ENCODE data around the gene SPEM3.

SPEM3 gene

GRCh38 chr17:7389924-7390910, 38.4 kb upstream of the SPEM3 start:
- Histone ChIP-seq H3K27ac (ENCODE audit: low read length) (no peak overlapping the region), H3K36me3 (ENCODE audit: control insufficient read depth, insufficient read depth, low read length) (peaks cover 6% of the 10 kb centered on the region; the same call in 1 of the 2 replicates), H3K9me3 (ENCODE audit: control insufficient read depth, insufficient read depth, low read length) (no peaks in the 10 kb centered on the region), H3K4me3 (ENCODE audit: low read length) (no peak overlapping the region), H3K4me1 (ENCODE audit: control insufficient read depth, insufficient read depth, low read length) (peaks cover 2% of the 10 kb centered on the region; the same call in 1 of the 2 replicates), H3K27me3 (ENCODE audit: control insufficient read depth, insufficient read depth, low read length) (no peaks in the 10 kb centered on the region)
- no CpG with 5 or more reads among the region's 19 CpGs for WGBS (ENCODE audit: insufficient coverage, insufficient read length)
- DNase-seq (ENCODE audit: low read depth, low spot score), result no peak

DNA sequence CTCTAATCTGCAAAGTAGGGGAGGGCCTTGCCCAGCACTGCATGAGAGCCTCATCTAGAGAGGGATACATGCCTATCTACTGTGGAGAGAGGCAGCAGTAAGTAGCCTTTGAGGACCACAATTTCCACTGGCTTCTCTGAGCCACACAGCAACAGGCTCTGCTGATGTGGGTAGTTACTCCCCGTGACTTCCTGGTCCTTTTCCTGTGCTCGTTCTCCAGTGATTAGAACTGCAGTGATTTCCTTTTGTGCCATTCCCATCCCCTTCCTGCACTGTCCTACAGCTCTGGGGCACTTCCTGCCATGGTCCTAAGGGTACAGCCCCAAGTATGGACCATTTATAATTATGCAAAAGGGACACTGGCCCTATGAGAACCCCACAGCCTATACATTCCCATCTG, 37.4 kb upstream of the SPEM3 start:
- Histone ChIP-seq H3K27ac (ENCODE audit: low read length) (no peak overlapping the region), H3K27me3 (ENCODE audit: control insufficient read depth, insufficient read depth, low read length) (no peaks in the 10 kb centered on the region), H3K4me1 (ENCODE audit: control insufficient read depth, insufficient read depth, low read length) (peaks cover 2% of the 10 kb centered on the region; the same call in 1 of the 2 replicates), H3K36me3 (ENCODE audit: control insufficient read depth, insufficient read depth, low read length) (peaks cover 6% of the 10 kb centered on the region; the same call in 1 of the 2 replicates), H3K9me3 (ENCODE audit: control insufficient read depth, insufficient read depth, low read length) (no peaks in the 10 kb centered on the region), H3K4me3 (ENCODE audit: low read length) (no peak overlapping the region)
- WGBS (ENCODE audit: insufficient coverage, insufficient read length), result no CpG with 5 or more reads among the region's 2 CpGs
- no peak for DNase-seq (ENCODE audit: low read depth, low spot score)

DNA sequence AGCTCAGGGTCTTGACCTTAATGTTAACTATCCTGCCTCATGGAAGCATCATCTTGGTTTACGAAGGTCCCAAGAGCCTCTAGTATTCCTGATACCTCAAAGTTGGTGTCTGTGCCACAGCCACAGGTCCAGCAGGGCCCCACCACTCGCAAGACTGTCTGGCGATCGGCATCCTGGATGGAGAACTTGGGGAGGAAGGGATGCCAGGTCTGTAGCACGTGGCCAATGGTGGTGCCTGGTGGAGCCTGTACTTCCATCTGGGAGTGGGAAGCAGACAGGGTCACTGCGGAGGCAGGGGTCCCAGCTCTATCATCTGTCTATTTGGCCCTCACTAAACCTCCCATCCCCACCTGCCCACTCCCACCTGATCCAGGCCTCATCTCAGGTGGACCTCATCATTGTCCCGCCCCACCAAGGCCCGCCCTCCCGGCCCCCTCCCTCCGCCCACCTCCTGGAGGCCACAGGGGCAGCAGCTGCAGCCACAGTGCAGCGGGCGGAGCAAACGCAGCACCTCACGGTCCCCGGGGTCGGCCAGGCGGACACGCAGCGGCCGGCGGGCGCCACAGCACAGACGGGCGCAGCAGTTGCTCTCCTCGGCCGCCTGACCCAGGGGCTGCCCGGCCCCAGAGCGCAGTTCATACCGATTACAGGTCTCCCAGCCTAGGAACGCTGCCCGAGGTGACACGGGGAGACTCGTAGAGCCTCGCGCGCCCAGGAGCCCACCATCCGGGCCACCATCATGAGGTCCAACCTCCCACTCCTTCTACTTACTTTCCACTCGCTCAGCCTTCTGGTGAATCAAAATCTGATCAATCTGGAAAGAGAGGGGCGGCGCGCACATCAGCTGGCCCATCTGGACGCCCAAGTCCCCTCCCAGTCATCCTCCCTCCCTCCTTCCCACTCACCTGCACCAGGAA, 35.7 kb upstream of the SPEM3 start:
- DNase-seq (ENCODE audit: low read depth, low spot score), result no peak
- WGBS (ENCODE audit: insufficient coverage, insufficient read length), result no CpG with 5 or more reads among the region's 42 CpGs
- H3K36me3 ChIP-seq (ENCODE audit: control insufficient read depth, insufficient read depth, low read length), result peaks cover 6% of the 10 kb centered on the region; the same call in 1 of the 2 replicates
- no peaks in the 10 kb centered on the region for H3K27me3 ChIP-seq (ENCODE audit: control insufficient read depth, insufficient read depth, low read length)
- no peaks in the 10 kb centered on the region for H3K9me3 ChIP-seq (ENCODE audit: control insufficient read depth, insufficient read depth, low read length)
- H3K4me1 ChIP-seq (ENCODE audit: control insufficient read depth, insufficient read depth, low read length), result peaks cover 2% of the 10 kb centered on the region; the same call in 1 of the 2 replicates
- H3K4me3 ChIP-seq (ENCODE audit: low read length), result peak overlapping the region; percentile 79; the same call in 1 of the 2 replicates
- no peak overlapping the region for H3K27ac ChIP-seq (ENCODE audit: low read length)

GRCh38 chr17:7393613-7394451, 34.8 kb upstream of the SPEM3 start:
- WGBS (ENCODE audit: insufficient coverage, insufficient read length), result no CpG with 5 or more reads among the region's 48 CpGs
- DNase-seq (ENCODE audit: low read depth, low spot score), result no peak
- peaks cover 2% of the 10 kb centered on the region; the same call in 1 of the 2 replicates for H3K4me1 ChIP-seq (ENCODE audit: control insufficient read depth, insufficient read depth, low read length)
- H3K9me3 ChIP-seq (ENCODE audit: control insufficient read depth, insufficient read depth, low read length), result no peaks in the 10 kb centered on the region
- no peak overlapping the region for H3K27ac ChIP-seq (ENCODE audit: low read length)
- H3K27me3 ChIP-seq (ENCODE audit: control insufficient read depth, insufficient read depth, low read length), result no peaks in the 10 kb centered on the region
- peak overlapping the region; percentile 79; the same call in 1 of the 2 replicates for H3K4me3 ChIP-seq (ENCODE audit: low read length)
- peaks cover 6% of the 10 kb centered on the region; the same call in 1 of the 2 replicates for H3K36me3 ChIP-seq (ENCODE audit: control insufficient read depth, insufficient read depth, low read length)

GRCh38 chr17:7394452-7395191, 34.0 kb upstream of the SPEM3 start, which contains the start of gene PLSCR3:
Gene PLSCR3 (minus strand): TSS chr17:7394525. CDS start chr17:7394110, 415 bp downstream.
- peaks cover 4% of the 10 kb centered on the region; the same call in 1 of the 2 replicates for H3K36me3 ChIP-seq (ENCODE audit: control insufficient read depth, insufficient read depth, low read length)
- no peaks in the 10 kb centered on the region for H3K9me3 ChIP-seq (ENCODE audit: control insufficient read depth, insufficient read depth, low read length)
- no peak for DNase-seq (ENCODE audit: low read depth, low spot score)
- H3K4me3 ChIP-seq (ENCODE audit: low read length), result peak within 1 kb of the TSS; percentile 79; the same call in 1 of the 2 replicates
- H3K27me3 ChIP-seq (ENCODE audit: control insufficient read depth, insufficient read depth, low read length), result no peaks in the 10 kb centered on the region
- no CpG with 5 or more reads among the region's 71 CpGs for WGBS (ENCODE audit: insufficient coverage, insufficient read length)
- no peak within 1 kb of the TSS for H3K27ac ChIP-seq (ENCODE audit: low read length)
- H3K4me1 ChIP-seq (ENCODE audit: control insufficient read depth, insufficient read depth, low read length), result peaks cover 2% of the 10 kb centered on the region; the same call in 1 of the 2 replicates

- no peak for DNase-seq (ENCODE audit: low read depth, low spot score)
These were observed 32.5 kb upstream of the SPEM3 start for GRCh38 chr17:7396147-7396546.

DNA sequence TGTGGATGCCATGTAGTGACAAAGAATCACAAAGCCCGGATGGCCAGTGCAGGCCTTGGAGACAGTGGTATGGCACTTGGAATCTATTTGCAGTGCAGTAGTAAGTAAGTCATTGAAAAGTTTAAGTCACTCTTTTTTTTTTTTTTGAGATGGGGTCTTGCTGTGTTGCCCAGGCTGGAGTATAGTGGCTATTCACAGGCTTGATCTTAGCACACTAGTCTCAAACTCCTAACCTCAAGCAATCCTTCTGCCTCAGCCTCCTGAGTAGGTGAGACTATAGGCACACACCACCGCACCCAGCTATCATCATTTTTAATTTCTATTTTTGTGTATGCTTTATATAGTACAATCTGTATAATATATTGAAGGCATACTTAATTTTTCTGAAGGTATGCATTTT, 30.0 kb upstream of the SPEM3 start:
- Histone ChIP-seq H3K4me1 (ENCODE audit: control insufficient read depth, insufficient read depth, low read length) (peaks cover 2% of the 10 kb centered on the region; the same call in 1 of the 2 replicates), H3K9me3 (ENCODE audit: control insufficient read depth, insufficient read depth, low read length) (no peaks in the 10 kb centered on the region), H3K36me3 (ENCODE audit: control insufficient read depth, insufficient read depth, low read length) (no peaks in the 10 kb centered on the region), H3K4me3 (ENCODE audit: low read length) (no peak overlapping the region), H3K27me3 (ENCODE audit: control insufficient read depth, insufficient read depth, low read length) (no peaks in the 10 kb centered on the region), H3K27ac (ENCODE audit: low read length) (no peak overlapping the region)
- WGBS (ENCODE audit: insufficient coverage, insufficient read length), result no CpG with 5 or more reads among the region's 2 CpGs
- no peak for DNase-seq (ENCODE audit: low read depth, low spot score)

More at GRCh38 chr17:7396147-7396546, 32.5 kb upstream of the SPEM3 start:
- WGBS (ENCODE audit: insufficient coverage, insufficient read length), result no CpG with 5 or more reads among the region's 4 CpGs
- no peaks in the 10 kb centered on the region for H3K9me3 ChIP-seq (ENCODE audit: control insufficient read depth, insufficient read depth, low read length)
- no peak overlapping the region for H3K27ac ChIP-seq (ENCODE audit: low read length)
- peaks cover 2% of the 10 kb centered on the region; the same call in 1 of the 2 replicates for H3K36me3 ChIP-seq (ENCODE audit: control insufficient read depth, insufficient read depth, low read length)
- peaks cover 2% of the 10 kb centered on the region; the same call in 1 of the 2 replicates for H3K4me1 ChIP-seq (ENCODE audit: control insufficient read depth, insufficient read depth, low read length)
- H3K4me3 ChIP-seq (ENCODE audit: low read length), result no peak overlapping the region
- no peaks in the 10 kb centered on the region for H3K27me3 ChIP-seq (ENCODE audit: control insufficient read depth, insufficient read depth, low read length)

- H3K27me3 ChIP-seq (ENCODE audit: control insufficient read depth, insufficient read depth, low read length), result no peaks in the 10 kb centered on the region
- peak overlapping the region; percentile 99; the same call in 1 of the 2 replicates for H3K4me3 ChIP-seq (ENCODE audit: low read length)
- no peaks in the 10 kb centered on the region; the same call in 1 of the 2 replicates for H3K36me3 ChIP-seq (ENCODE audit: control insufficient read depth, insufficient read depth, low read length)
- no peaks in the 10 kb centered on the region for H3K9me3 ChIP-seq (ENCODE audit: control insufficient read depth, insufficient read depth, low read length)
- no CpG with 5 or more reads among the region's 16 CpGs for WGBS (ENCODE audit: insufficient coverage, insufficient read length)
- no peak for DNase-seq (ENCODE audit: low read depth, low spot score)
- no peak overlapping the region for H3K27ac ChIP-seq (ENCODE audit: low read length)
- H3K4me1 ChIP-seq (ENCODE audit: control insufficient read depth, insufficient read depth, low read length), result peaks cover 2% of the 10 kb centered on the region; the same call in 1 of the 2 replicates
These were observed 25.5 kb upstream of the SPEM3 start for GRCh38 chr17:7403043-7403726.

- WGBS (ENCODE audit: insufficient coverage, insufficient read length), result no CpG with 5 or more reads among the region's 13 CpGs
- no peaks in the 10 kb centered on the region for H3K9me3 ChIP-seq (ENCODE audit: control insufficient read depth, insufficient read depth, low read length)
- peak overlapping the region; percentile 99 for H3K4me3 ChIP-seq (ENCODE audit: low read length)
- no peak for DNase-seq (ENCODE audit: low read depth, low spot score)
- H3K27ac ChIP-seq (ENCODE audit: low read length), result no peak overlapping the region
- peaks cover 2% of the 10 kb centered on the region for H3K4me1 ChIP-seq (ENCODE audit: control insufficient read depth, insufficient read depth, low read length)
- peaks cover 2% of the 10 kb centered on the region for H3K36me3 ChIP-seq (ENCODE audit: control insufficient read depth, insufficient read depth, low read length)
- no peaks in the 10 kb centered on the region for H3K27me3 ChIP-seq (ENCODE audit: control insufficient read depth, insufficient read depth, low read length)
These were observed 25.0 kb upstream of the SPEM3 start for GRCh38 chr17:7403727-7403976.
